Astrocyte of the spinal cord (primary cell): Measurements from ENCODE around the gene C1QTNF7.

ENCODE experiments used
- DNase-seq: peaks from one replicate; pipeline ENCODE4 v3.0.0; 2011; ENCODE audit warnings: low read depth, low spot score
- H3K4me3 ChIP-seq: 2 replicates; pipeline ENCODE4 v1.5.1; 2011; ENCODE audit warnings: low read depth, mild to moderate bottlenecking, low read length, moderate library complexity
- in situ Hi-C: cut with HindIII; loops from 2 replicates; pipeline ENCODE4 v1.10.0; 2017; ENCODE audit warnings: low sequenced_read_pairs
- TF ChIP-seq, protein P1 (sequence below): IDR thresholded peaks from 2 replicates; pipeline ENCODE4 v1.5.1; 2012; ENCODE audit warnings: low read depth, mild to moderate bottlenecking, low read length, inconsistent platforms

The C1QTNF7 gene

DNA sequence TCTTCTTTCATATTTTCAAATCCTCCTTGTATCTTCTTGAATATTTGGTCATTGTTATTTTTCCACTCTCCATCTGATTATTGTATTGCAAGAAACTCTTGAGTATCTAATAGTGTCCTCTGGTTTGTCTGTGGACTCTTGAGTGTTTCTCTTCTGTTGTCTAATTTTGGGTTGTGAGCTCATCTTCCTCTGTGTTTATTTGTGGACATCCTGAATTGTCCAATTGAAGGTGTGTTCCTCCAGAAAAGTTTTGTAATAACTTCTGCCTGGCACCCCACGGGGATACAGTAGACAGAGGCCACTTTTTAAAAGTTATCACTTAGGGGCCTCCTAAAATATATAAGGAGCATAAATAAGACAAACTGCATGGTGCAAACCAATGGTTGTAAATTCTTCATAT, 38.8 kb downstream of the C1QTNF7 start:
- DNase-seq: no peak
- TF ChIP-seq, protein P1, sequence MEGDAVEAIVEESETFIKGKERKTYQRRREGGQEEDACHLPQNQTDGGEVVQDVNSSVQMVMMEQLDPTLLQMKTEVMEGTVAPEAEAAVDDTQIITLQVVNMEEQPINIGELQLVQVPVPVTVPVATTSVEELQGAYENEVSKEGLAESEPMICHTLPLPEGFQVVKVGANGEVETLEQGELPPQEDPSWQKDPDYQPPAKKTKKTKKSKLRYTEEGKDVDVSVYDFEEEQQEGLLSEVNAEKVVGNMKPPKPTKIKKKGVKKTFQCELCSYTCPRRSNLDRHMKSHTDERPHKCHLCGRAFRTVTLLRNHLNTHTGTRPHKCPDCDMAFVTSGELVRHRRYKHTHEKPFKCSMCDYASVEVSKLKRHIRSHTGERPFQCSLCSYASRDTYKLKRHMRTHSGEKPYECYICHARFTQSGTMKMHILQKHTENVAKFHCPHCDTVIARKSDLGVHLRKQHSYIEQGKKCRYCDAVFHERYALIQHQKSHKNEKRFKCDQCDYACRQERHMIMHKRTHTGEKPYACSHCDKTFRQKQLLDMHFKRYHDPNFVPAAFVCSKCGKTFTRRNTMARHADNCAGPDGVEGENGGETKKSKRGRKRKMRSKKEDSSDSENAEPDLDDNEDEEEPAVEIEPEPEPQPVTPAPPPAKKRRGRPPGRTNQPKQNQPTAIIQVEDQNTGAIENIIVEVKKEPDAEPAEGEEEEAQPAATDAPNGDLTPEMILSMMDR: no peak
- in situ Hi-C loops: no loop called here
- no peak overlapping the region for H3K4me3 ChIP-seq

DNA sequence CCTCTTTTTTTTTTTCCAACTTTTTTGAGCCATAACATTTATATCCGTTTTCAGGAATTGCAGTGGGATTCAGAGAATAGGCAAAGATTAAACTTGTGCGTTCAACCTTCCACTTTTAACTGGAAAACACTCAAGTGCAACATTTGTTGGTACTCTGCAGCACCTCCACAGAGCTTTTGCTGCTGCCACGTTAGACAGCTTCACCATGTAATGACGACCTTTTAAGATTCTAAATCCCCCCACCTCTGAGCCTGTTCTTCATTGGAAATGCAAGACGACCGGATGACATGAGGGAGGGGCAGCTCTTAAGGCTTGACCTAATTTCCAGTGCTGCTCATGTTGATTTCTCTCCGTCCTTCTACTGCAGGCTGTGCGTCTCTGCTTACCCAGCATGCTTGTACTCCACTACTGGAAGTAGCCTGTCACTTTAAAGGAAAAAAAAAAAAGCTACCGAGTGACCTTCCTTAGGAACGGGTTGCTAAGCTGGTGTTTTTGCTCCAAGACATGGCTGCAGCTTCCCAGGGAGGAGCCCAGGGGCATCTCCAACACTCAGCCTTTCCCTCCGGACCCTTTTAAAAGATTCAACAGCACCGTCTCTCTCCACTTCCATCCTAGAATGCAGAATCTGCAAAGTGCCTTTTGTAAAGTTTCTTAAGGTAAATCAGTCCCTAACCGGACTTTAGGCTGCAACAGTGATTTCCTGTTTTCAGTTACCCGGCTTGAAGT, 41.7 kb downstream of the C1QTNF7 start, which contains the start of gene CC2D2A:
Gene CC2D2A (plus strand): TSS at position 481 of the 726 bp plus-strand sequence. CDS start 6,051 bp downstream, outside the sequence.
- peak within 1 kb of the TSS; percentile 65 for H3K4me3 ChIP-seq
- DNase-seq: peak; percentile 78
- TF ChIP-seq, protein P1: no peak
- in situ Hi-C loops: no loop called here

DNA sequence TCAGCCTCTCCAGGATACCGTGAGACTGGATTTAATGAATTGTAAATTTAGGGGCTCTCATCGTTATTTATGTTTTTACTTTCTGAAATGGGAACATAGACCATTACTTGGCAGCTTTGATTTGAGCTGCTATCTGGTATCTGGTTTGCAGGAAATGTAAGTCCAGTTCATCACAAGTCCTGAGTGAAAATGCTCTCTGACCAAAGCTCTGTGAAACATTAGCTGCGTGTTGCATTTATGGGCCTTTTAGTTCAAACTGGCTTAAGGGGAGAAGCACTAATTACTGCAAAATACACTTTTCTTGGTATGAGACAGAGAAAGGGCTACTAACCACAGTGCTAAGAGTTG, 42.3 kb downstream of the C1QTNF7 start:
- DNase-seq: no peak
- in situ Hi-C loops: no loop called here
- TF ChIP-seq, protein P1: no peak
- H3K4me3 ChIP-seq: peak overlapping the region; percentile 65

DNA sequence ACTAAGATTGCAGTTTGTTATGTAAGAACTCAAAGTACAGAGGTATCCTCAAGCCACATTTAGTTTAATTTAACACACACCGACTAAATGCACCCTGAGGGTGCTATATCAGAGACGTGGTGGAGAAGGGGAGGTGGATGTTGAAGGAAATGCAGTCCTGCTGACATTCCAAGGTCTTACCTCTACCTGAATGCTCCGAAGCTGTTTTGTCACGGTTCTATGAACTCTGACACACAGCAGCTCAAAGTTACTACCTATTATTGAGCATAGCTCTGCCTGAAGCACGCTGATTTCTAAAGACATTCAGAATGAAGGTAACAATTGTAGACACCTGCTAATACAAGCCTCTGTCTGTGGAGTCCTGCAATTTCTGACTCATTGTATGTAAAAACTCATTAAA, 48.6 kb downstream of the C1QTNF7 start:
- TF ChIP-seq, protein P1: no peak
- in situ Hi-C loops: no loop called here

DNA sequence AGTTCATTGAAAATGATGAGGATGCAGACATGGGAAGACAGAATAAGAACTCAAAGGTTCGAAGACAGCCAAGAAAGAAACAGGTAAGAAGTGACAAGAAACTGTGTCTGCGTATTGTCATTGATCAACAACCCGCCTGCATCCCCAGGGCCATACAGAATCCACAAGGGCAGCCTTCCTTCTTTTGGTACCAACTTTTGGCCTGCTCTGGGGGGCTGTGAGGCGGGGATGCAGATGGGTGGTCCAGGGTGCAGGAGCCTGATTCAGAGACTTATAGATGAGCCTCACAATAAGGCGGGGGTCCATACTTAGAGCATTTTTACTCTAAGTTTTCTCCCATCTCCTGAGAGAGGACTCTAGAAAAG, 50.9 kb downstream of the C1QTNF7 start:
- DNase-seq: no peak
- in situ Hi-C loops: no loop called here
- peak overlapping the region; percentile 58 for H3K4me3 ChIP-seq
- TF ChIP-seq, protein P1: no peak

More for the DNA sequence above, 48.6 kb downstream of the C1QTNF7 start:
- H3K4me3 ChIP-seq: no peak overlapping the region
- DNase-seq: no peak

DNA sequence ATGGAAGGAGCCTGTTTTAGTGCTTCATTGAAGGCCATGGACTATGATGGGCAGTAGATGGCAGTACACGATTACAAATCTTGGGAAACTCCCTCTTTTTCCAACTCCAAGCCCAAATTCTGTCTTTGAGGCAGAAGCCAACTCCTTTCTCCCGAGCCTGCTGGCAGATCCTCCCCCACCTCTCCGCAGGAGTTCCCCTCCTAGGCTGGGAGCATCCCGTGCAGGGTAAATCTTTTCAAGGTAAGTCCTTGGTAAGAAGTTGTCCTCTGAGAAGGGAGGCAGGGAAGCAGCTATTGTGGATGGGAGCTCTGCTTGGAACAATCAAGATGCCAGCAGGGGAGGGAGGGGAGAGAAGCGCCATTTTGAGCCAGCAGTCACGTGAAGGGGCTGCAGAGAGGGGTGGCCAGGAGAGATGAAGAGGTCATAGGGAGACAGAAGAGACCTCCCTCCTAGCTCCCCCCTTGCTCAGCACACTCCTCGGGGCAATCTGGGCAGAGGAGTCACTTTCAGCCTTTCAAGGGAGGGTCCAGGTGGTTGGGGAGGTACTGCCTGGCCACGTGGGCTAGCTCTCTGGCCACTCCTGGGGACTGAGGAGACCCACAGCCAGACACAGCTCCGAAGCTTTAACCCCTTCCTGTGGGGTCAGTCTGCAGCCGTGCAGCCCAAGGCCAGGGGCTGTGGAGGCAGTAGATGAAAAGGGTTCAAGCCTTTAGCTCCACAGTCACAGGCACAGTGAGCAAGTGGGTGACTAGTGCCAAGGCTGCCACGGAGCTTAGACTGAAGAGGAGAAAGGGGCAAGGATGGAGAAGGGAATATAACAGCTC, 51.5 kb downstream of the C1QTNF7 start:
- TF ChIP-seq, protein P1: peak; percentile 78
- in situ Hi-C loops: no loop called here
- H3K4me3 ChIP-seq: peak overlapping the region; percentile 58
- peak; percentile 90 for DNase-seq
